ENCODE measurements around the gene ADGRL1.
A peak's percentile ranks its signal among the peaks of the same experiment; 100 is the strongest.
"Not testable (repeated sequence)": the region's sequence is repeated elsewhere in the genome, so short reads cannot be mapped to it uniquely, and the experiment has no call there.

The ADGRL1 gene

GRCh38 chr19:14205452-14206287 is at the start of gene ADGRL1:
TSS of gene ADGRL1 (minus strand) at chr19:14206169. CDS start at chr19:14183602, 22,567 bp downstream.
- in situ Hi-C loops (cut with MboI; ENCODE audit: low sequenced_read_pairs) = not testable (repeated sequence)

GRCh38 chr19:14255316-14255715 is 49.3 kb upstream of the ADGRL1 start:
- H3K4me3 ChIP-seq; H3K27me3 ChIP-seq (ENCODE audit: low read depth); H3K9me3 ChIP-seq; H3K4me1 ChIP-seq; in situ Hi-C loops (cut with MboI; ENCODE audit: low sequenced_read_pairs); DNase-seq (ENCODE audit: low spot score in 2 of 2); H3K36me3 ChIP-seq (replicated peaks): not testable (repeated sequence)

More at GRCh38 chr19:14205452-14206287, at the start of gene ADGRL1:
- not testable (repeated sequence) for H3K9me3 ChIP-seq; H3K36me3 ChIP-seq (replicated peaks); DNase-seq (ENCODE audit: low spot score in 2 of 2); H3K4me1 ChIP-seq; H3K27me3 ChIP-seq (ENCODE audit: low read depth)
- peak within 1 kb of the TSS; percentile 49 for H3K4me3 ChIP-seq

GRCh38 chr19:14253822-14254599 is 48.0 kb upstream of the ADGRL1 start:
- in situ Hi-C loops (cut with MboI; ENCODE audit: low sequenced_read_pairs); H3K9me3 ChIP-seq; H3K4me1 ChIP-seq; H3K4me3 ChIP-seq; H3K27me3 ChIP-seq (ENCODE audit: low read depth); H3K36me3 ChIP-seq (replicated peaks): not testable (repeated sequence)
- peak in 1 of 2 experiments; percentile 52 for DNase-seq (ENCODE audit: low spot score in 2 of 2)

GRCh38 chr19:14252136-14252535 is 46.2 kb upstream of the ADGRL1 start:
- H3K4me3 ChIP-seq; DNase-seq (ENCODE audit: low spot score in 2 of 2); H3K36me3 ChIP-seq (replicated peaks); in situ Hi-C loops (cut with MboI; ENCODE audit: low sequenced_read_pairs); H3K9me3 ChIP-seq; H3K27me3 ChIP-seq (ENCODE audit: low read depth); H3K4me1 ChIP-seq: not testable (repeated sequence)

- DNase-seq (ENCODE audit: low spot score in 2 of 2) = no peak
- no peak overlapping the region for H3K4me3 ChIP-seq
- in situ Hi-C loops (cut with MboI; ENCODE audit: low sequenced_read_pairs) = no loop called here
- peaks cover 9% of the 10 kb centered on the region; the same call in 1 of the 2 replicates for H3K4me1 ChIP-seq
- no peaks in the 10 kb centered on the region for H3K27me3 ChIP-seq (ENCODE audit: low read depth)
- no peaks in the 10 kb centered on the region for H3K9me3 ChIP-seq
- no peaks in the 10 kb centered on the region for H3K36me3 ChIP-seq (replicated peaks)
These were observed 44.9 kb upstream of the ADGRL1 start for GRCh38 chr19:14250870-14251269.

- in situ Hi-C loops (cut with MboI; ENCODE audit: low sequenced_read_pairs); H3K9me3 ChIP-seq; H3K36me3 ChIP-seq (replicated peaks); H3K4me3 ChIP-seq; H3K27me3 ChIP-seq (ENCODE audit: low read depth); DNase-seq (ENCODE audit: low spot score in 2 of 2); H3K4me1 ChIP-seq: not testable (repeated sequence)
These were observed 44.3 kb upstream of the ADGRL1 start for GRCh38 chr19:14250315-14250714.

- in situ Hi-C loops (cut with MboI; ENCODE audit: low sequenced_read_pairs); H3K36me3 ChIP-seq (replicated peaks); H3K4me3 ChIP-seq; DNase-seq (ENCODE audit: low spot score in 2 of 2); H3K4me1 ChIP-seq; H3K9me3 ChIP-seq; H3K27me3 ChIP-seq (ENCODE audit: low read depth): not testable (repeated sequence)
These were observed 43.9 kb upstream of the ADGRL1 start for GRCh38 chr19:14249891-14250290.

GRCh38 chr19:14249012-14249754 is 43.2 kb upstream of the ADGRL1 start:
- peak in 1 of 2 experiments; percentile 71 for DNase-seq (ENCODE audit: low spot score in 2 of 2)
- not testable (repeated sequence) for H3K4me1 ChIP-seq

GRCh38 chr19:14248578-14249011 is 42.6 kb upstream of the ADGRL1 start:
- peaks cover 9% of the 10 kb centered on the region; the same call in 1 of the 2 replicates for H3K4me1 ChIP-seq
- DNase-seq (ENCODE audit: low spot score in 2 of 2) = peak; percentile 91 to 95
- no peaks in the 10 kb centered on the region for H3K27me3 ChIP-seq (ENCODE audit: low read depth)
- H3K4me3 ChIP-seq = peak overlapping the region; percentile 41
- in situ Hi-C loops (cut with MboI; ENCODE audit: low sequenced_read_pairs) = no loop called here
- no peaks in the 10 kb centered on the region for H3K9me3 ChIP-seq
- H3K36me3 ChIP-seq (replicated peaks) = no peaks in the 10 kb centered on the region

More at GRCh38 chr19:14249012-14249754, 43.2 kb upstream of the ADGRL1 start:
- H3K27me3 ChIP-seq (ENCODE audit: low read depth); H3K36me3 ChIP-seq (replicated peaks); H3K9me3 ChIP-seq; in situ Hi-C loops (cut with MboI; ENCODE audit: low sequenced_read_pairs): not testable (repeated sequence)
- H3K4me3 ChIP-seq = peak overlapping the region; percentile 41

GRCh38 chr19:14247548-14248471 is 41.8 kb upstream of the ADGRL1 start:
- H3K4me1 ChIP-seq; in situ Hi-C loops (cut with MboI; ENCODE audit: low sequenced_read_pairs); H3K36me3 ChIP-seq (replicated peaks); H3K9me3 ChIP-seq; H3K27me3 ChIP-seq (ENCODE audit: low read depth): not testable (repeated sequence)
- H3K4me3 ChIP-seq = peak overlapping the region; percentile 19
- DNase-seq (ENCODE audit: low spot score in 2 of 2) = peak; percentile 26 to 76

GRCh38 chr19:14247205-14247547 is 41.2 kb upstream of the ADGRL1 start:
- H3K36me3 ChIP-seq (replicated peaks); in situ Hi-C loops (cut with MboI; ENCODE audit: low sequenced_read_pairs); DNase-seq (ENCODE audit: low spot score in 2 of 2); H3K9me3 ChIP-seq; H3K27me3 ChIP-seq (ENCODE audit: low read depth); H3K4me1 ChIP-seq: not testable (repeated sequence)
- peak overlapping the region; percentile 19 for H3K4me3 ChIP-seq

- H3K27me3 ChIP-seq (ENCODE audit: low read depth); DNase-seq (ENCODE audit: low spot score in 2 of 2); H3K4me1 ChIP-seq; H3K4me3 ChIP-seq; H3K36me3 ChIP-seq (replicated peaks); H3K9me3 ChIP-seq; in situ Hi-C loops (cut with MboI; ENCODE audit: low sequenced_read_pairs): not testable (repeated sequence)
These were observed 38.4 kb upstream of the ADGRL1 start for GRCh38 chr19:14244393-14244792.

GRCh38 chr19:14243718-14244117 is 37.7 kb upstream of the ADGRL1 start:
- H3K27me3 ChIP-seq (ENCODE audit: low read depth); DNase-seq (ENCODE audit: low spot score in 2 of 2); H3K4me3 ChIP-seq; H3K4me1 ChIP-seq; H3K36me3 ChIP-seq (replicated peaks); H3K9me3 ChIP-seq; in situ Hi-C loops (cut with MboI; ENCODE audit: low sequenced_read_pairs): not testable (repeated sequence)
